Measurements from ENCODE around the gene FBXO3.
"Not testable (repeated sequence)": the region's sequence is repeated elsewhere in the genome, so short reads cannot be mapped to it uniquely, and the experiment has no call there.

FBXO3 gene

DNA sequence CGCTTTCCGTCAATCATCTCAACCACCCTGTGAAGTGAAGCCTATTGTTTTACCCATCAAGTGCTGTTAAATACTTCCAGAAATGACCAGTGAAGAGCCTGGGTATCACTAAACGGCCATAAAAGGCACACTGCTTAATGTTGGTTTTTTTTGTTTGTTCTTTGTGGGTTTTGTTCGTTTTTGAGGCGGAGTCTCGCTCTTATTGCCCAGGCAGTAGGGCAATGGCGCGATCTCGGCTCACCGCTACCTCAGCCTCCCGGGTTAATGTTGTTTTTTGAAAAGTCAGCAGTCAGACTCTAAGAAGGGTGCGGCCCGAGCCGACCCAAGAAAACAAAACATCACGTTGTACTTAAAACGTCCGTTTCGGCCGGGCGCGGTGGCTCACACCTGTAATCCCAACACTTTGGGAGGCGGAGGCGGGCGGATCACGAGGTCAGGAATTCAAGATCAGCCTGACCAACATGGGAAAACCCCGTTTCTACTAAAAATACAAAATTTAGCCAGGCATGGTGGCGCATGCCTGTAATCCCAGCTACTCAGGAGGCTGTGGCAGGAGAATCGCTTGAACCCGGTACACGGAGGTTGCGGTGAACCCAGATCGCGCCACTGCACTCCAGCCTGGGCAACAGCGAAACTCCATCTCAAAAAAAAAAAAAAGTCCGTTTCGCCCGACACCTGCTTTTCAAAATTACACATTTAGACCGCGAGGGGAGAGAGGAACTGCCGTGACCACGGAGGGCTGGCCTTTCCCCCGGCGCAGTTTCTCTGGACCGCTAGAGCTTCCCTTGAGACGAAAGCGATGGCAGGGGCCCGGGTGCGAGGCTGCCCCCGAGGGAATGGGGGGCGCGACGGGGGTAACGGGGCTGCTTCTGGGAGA lies 38.8 kb downstream of the FBXO3 start:
- Histone ChIP-seq H3K36me3 (ENCODE audit: control insufficient read depth, insufficient read depth, low read length) (no peaks in the 10 kb centered on the region), H3K9ac (ENCODE audit: low read depth, low read length) (peak overlapping the region; percentile 57), H3K9me3 (ENCODE audit: control insufficient read depth, insufficient read depth, low read length) (no peaks in the 10 kb centered on the region), H3K4me3 (ENCODE audit: low read depth, low read length) (peak overlapping the region; percentile 67), H3K4me1 (ENCODE audit: control insufficient read depth, insufficient read depth, low read length) (peaks cover 9% of the 10 kb centered on the region), H3K27me3 (ENCODE audit: control insufficient read depth, insufficient read depth, low read length) (peaks cover 10% of the 10 kb centered on the region)

DNA sequence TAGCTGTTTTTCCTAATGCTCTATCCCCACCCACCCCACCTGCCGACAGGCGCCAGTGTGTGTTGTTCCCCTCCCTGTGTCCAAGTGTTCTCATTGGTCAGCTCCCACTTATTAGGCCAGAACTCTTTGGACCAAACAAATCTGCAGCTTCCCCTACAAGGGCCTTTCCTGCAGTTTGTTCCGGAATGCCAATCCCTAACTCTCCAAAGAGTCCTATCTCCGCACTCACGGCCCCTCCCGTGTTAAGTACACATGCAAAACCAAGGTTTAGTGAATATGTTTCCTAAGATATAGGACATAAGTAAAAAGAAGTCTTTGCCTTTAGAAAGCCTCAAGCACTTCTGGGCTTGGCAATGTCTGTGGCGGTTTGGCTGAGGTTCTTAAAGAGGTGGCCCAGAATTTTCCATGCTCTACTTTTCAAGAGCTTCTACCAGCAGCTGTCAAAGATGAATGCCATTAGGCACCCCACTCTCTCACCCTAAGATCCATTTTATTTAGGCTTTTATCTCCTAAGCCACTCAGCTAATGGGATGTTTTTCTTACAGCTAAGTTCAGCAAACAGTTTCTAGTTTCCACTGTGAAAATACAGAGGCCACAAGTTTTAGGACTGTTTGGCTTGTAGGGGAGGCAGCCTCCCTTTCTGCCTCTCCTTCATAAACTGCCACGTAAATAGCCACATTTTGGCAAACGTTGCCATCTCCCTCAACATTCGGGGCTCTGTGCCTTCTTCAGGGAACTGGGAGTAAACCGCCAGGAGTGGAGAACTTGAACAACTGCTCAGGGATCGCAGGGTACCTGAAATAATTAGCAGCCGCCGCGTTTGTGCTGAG lies 39.7 kb downstream of the FBXO3 start:
- H3K4me3 ChIP-seq (ENCODE audit: low read depth, low read length): peak overlapping the region; percentile 67
- no peaks in the 10 kb centered on the region for H3K9me3 ChIP-seq (ENCODE audit: control insufficient read depth, insufficient read depth, low read length)
- H3K9ac ChIP-seq (ENCODE audit: low read depth, low read length): peak overlapping the region; percentile 39
- H3K27me3 ChIP-seq (ENCODE audit: control insufficient read depth, insufficient read depth, low read length): peaks cover 10% of the 10 kb centered on the region
- H3K36me3 ChIP-seq (ENCODE audit: control insufficient read depth, insufficient read depth, low read length): no peaks in the 10 kb centered on the region
- H3K4me1 ChIP-seq (ENCODE audit: control insufficient read depth, insufficient read depth, low read length): peaks cover 9% of the 10 kb centered on the region

DNA sequence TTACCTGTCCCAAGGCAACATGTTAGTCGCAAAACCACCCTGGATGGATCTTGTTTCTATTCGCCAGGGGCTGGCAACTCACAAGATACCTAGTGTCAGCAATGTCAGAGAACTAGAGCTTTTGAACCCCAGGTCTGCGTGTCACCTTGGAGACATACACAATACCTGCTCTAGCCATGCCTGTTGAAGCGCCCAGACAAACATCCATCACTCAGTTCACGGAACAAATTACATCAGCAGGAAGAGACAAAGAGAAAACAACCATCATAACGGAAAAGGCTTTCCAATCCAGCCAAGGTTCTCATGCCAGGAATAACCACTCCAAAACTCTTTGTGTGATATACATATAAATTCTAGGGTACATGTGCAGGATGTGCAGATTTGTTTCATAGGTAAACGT lies 40.3 kb downstream of the FBXO3 start:
- H3K27me3 ChIP-seq (ENCODE audit: control insufficient read depth, insufficient read depth, low read length): peaks cover 10% of the 10 kb centered on the region
- peaks cover 9% of the 10 kb centered on the region for H3K4me1 ChIP-seq (ENCODE audit: control insufficient read depth, insufficient read depth, low read length)
- H3K9ac ChIP-seq (ENCODE audit: low read depth, low read length): no peak overlapping the region
- no peaks in the 10 kb centered on the region for H3K9me3 ChIP-seq (ENCODE audit: control insufficient read depth, insufficient read depth, low read length)
- no peak overlapping the region for H3K4me3 ChIP-seq (ENCODE audit: low read depth, low read length)
- no peaks in the 10 kb centered on the region for H3K36me3 ChIP-seq (ENCODE audit: control insufficient read depth, insufficient read depth, low read length)

DNA sequence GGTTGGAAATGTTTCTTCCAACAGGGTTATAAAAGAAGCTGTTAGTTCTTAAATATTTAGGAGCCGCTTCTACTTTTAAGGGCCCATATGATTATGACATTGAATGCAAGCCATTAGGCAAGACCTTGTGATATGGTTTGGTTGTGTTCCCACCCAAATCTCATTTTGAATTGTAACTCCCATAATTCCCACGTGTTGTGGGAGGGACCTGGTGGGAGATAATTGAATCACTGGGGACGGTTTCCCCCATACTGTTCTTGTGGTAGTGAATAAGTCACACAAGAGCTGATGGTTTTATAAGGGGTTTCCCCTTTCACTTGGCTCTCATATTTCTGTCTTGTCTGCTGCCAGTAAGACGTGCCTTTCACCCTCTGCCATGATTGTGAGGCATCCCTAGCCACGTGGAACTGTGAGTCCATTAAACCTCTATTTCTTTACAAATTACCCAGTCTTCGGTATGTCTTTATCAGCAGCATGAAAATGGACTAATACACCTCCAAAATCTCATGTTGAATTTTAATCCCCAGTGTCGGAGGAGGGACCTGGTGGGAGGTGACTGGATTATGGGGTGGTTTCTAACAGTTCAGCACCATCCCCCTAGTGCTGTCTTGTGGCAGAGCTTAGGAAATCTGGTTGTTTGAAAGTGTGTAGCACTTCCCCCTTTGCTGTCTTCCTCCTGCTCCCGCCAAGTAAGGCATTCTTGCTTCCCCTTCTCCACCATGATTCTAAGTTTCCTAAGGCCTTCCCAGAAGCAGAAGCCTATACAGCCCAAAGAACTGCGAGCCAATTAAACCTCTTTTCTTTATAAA lies 42.4 kb downstream of the FBXO3 start:
- Histone ChIP-seq H3K4me3 (ENCODE audit: low read depth, low read length) (no peak overlapping the region), H3K4me1 (ENCODE audit: control insufficient read depth, insufficient read depth, low read length) (peaks cover 7% of the 10 kb centered on the region), H3K9me3 (ENCODE audit: control insufficient read depth, insufficient read depth, low read length) (no peaks in the 10 kb centered on the region), H3K36me3 (ENCODE audit: control insufficient read depth, insufficient read depth, low read length) (no peaks in the 10 kb centered on the region), H3K9ac (ENCODE audit: low read depth, low read length) (no peak overlapping the region), H3K27me3 (ENCODE audit: control insufficient read depth, insufficient read depth, low read length) (peaks cover 10% of the 10 kb centered on the region)

DNA sequence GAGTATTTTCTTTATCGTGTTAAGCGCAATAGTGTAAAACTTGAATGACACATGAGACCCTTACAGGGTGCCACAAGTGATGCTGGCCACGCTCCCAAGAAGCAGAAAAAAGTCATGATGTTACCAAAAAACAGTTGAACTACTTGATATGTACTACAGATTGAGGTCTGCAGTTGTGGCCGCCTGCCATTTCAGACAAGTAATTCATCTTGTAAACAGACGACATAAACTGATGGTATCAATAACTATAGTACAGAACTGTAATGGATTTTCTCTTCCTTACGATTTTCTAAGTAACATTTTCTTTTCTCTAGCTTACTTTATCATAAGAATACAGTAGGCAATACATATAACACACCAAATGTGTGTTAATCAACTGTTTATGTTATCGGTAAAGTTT lies 43.6 kb downstream of the FBXO3 start:
- no peaks in the 10 kb centered on the region for H3K36me3 ChIP-seq (ENCODE audit: control insufficient read depth, insufficient read depth, low read length)
- peaks cover 10% of the 10 kb centered on the region for H3K27me3 ChIP-seq (ENCODE audit: control insufficient read depth, insufficient read depth, low read length)
- no peaks in the 10 kb centered on the region for H3K9me3 ChIP-seq (ENCODE audit: control insufficient read depth, insufficient read depth, low read length)
- H3K4me3 ChIP-seq (ENCODE audit: low read depth, low read length): no peak overlapping the region
- peaks cover 6% of the 10 kb centered on the region for H3K4me1 ChIP-seq (ENCODE audit: control insufficient read depth, insufficient read depth, low read length)
- no peak overlapping the region for H3K9ac ChIP-seq (ENCODE audit: low read depth, low read length)

DNA sequence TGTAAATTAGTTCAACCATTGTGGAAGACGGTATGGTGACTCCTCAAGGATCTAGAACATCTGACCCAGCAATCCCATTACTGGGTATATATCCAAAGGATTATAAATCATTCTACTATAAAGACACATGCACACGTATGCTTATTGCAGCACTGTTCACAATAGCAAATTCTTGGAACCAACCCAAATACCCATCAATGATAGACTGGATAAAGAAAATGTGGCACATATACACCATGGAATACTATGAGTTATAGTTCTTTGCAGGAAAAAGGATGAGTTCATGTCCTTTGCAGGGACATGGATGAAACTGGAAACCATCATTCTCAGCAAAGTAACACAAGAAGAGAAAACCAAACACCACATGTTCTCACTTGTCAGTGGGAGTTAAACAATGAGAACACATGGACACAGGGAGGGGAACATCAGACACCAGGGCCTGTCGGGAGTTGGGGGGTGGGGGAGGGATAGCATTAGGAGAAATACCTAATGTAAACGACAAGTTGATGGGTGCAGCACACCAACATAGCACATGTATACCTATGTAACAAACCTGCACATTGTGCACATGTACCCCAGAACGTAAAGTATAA lies 45.2 kb downstream of the FBXO3 start:
- not testable (repeated sequence) for H3K27me3 ChIP-seq (ENCODE audit: control insufficient read depth, insufficient read depth, low read length); H3K36me3 ChIP-seq (ENCODE audit: control insufficient read depth, insufficient read depth, low read length); H3K9ac ChIP-seq (ENCODE audit: low read depth, low read length); H3K4me3 ChIP-seq (ENCODE audit: low read depth, low read length); H3K4me1 ChIP-seq (ENCODE audit: control insufficient read depth, insufficient read depth, low read length); H3K9me3 ChIP-seq (ENCODE audit: control insufficient read depth, insufficient read depth, low read length)

DNA sequence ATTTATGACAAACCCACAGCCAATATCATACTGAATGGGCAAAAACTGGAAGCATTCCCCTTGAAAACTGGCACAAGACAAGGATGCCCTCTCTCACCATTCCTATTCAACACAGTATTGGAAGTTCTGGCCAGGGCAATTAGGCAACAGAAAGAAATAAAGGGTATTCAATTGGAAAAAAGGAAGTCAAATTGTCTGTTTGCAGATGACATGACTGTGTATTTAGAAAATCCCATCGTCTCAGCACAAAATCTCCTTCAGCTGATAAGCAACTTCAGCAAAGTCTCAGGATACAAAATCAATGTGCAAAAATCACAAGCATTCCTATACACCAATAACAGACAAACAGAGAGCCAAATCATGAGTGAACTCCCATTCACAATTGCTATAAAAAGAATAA lies 46.8 kb downstream of the FBXO3 start:
- H3K4me1 ChIP-seq (ENCODE audit: control insufficient read depth, insufficient read depth, low read length); H3K27me3 ChIP-seq (ENCODE audit: control insufficient read depth, insufficient read depth, low read length); H3K4me3 ChIP-seq (ENCODE audit: low read depth, low read length); H3K36me3 ChIP-seq (ENCODE audit: control insufficient read depth, insufficient read depth, low read length); H3K9ac ChIP-seq (ENCODE audit: low read depth, low read length); H3K9me3 ChIP-seq (ENCODE audit: control insufficient read depth, insufficient read depth, low read length): not testable (repeated sequence)

DNA sequence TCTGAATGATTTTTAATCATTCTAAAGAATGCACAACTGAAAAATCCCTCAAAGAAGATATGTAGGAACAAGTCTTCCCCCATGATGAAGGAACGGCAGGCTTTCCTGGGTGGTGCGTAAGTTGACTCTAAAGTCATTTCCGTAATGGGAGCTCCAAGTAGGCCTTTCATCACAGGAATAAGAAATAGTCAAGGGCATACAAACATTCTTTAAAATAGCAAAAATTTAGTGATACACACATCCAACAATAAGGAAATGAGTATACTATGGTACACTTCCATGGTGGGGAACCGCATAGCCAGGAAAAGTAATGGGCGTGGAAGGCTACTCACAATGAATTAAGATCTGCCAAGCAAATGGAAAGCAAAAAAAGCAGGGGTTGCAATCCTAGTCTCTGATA lies 48.8 kb downstream of the FBXO3 start:
- Histone ChIP-seq H3K27me3 (ENCODE audit: control insufficient read depth, insufficient read depth, low read length) (no peaks in the 10 kb centered on the region), H3K36me3 (ENCODE audit: control insufficient read depth, insufficient read depth, low read length) (peaks cover 6% of the 10 kb centered on the region), H3K9me3 (ENCODE audit: control insufficient read depth, insufficient read depth, low read length) (no peaks in the 10 kb centered on the region), H3K9ac (ENCODE audit: low read depth, low read length) (no peak overlapping the region), H3K4me3 (ENCODE audit: low read depth, low read length) (no peak overlapping the region), H3K4me1 (ENCODE audit: control insufficient read depth, insufficient read depth, low read length) (no peaks in the 10 kb centered on the region)

DNA sequence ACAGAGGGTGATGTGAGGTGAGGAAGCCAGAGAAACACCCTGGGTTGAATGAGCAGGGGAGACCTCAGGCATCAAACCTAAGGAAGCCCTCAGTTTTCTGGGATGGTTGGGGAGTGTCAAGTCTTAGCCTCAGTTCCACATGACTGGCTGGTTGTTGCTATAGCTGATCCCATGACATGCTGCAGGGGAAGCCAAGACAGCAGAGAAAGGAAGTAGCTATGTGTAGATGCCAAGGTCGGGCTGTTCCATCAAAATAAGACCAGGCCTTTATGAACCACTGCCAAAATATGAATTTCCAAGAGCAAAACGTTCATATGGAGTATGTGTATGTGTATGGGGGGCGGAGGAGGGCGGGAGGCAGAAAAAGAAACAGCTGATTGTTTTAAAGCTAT lies 49.7 kb downstream of the FBXO3 start:
- no peak overlapping the region for H3K4me3 ChIP-seq (ENCODE audit: low read depth, low read length)
- H3K36me3 ChIP-seq (ENCODE audit: control insufficient read depth, insufficient read depth, low read length): peaks cover 11% of the 10 kb centered on the region
- H3K9ac ChIP-seq (ENCODE audit: low read depth, low read length): no peak overlapping the region
- no peaks in the 10 kb centered on the region for H3K27me3 ChIP-seq (ENCODE audit: control insufficient read depth, insufficient read depth, low read length)
- H3K9me3 ChIP-seq (ENCODE audit: control insufficient read depth, insufficient read depth, low read length): no peaks in the 10 kb centered on the region
- no peaks in the 10 kb centered on the region for H3K4me1 ChIP-seq (ENCODE audit: control insufficient read depth, insufficient read depth, low read length)

DNA sequence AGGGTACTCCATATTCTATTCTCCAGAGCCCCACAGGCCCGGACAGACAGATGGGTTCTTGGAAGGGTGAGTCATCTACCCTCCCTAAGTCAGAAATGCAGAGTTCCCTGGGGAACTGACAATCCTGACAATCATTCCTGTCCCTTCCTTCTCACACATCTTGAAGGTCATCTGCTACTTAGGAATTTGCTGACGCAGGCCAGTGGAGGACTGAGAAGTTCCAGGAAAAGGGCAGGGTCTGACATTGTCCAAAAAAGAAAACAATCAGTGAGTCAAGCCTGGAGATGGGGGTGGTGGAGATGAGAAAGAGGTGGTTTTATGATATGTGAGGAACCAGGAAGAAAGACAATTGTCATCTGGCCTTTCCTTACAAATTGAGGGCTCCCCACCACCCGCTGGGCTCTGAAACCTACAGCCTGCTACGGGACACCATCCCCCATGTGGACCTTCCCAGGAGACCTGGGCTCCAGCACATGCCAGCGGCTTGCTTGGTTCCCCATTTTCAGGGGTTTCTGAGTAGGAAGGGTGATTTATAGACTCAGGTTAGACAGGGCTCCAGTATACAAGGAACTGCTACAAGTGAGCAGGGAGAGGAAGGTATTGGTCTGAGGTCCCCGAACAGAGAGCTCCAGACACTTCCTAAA lies 51.0 kb downstream of the FBXO3 start:
- H3K36me3 ChIP-seq (ENCODE audit: control insufficient read depth, insufficient read depth, low read length): peaks cover 11% of the 10 kb centered on the region
- no peak overlapping the region for H3K9ac ChIP-seq (ENCODE audit: low read depth, low read length)

More for the DNA sequence above, 51.0 kb downstream of the FBXO3 start:
- no peaks in the 10 kb centered on the region for H3K9me3 ChIP-seq (ENCODE audit: control insufficient read depth, insufficient read depth, low read length)
- no peaks in the 10 kb centered on the region for H3K4me1 ChIP-seq (ENCODE audit: control insufficient read depth, insufficient read depth, low read length)
- no peaks in the 10 kb centered on the region for H3K27me3 ChIP-seq (ENCODE audit: control insufficient read depth, insufficient read depth, low read length)
- no peak overlapping the region for H3K4me3 ChIP-seq (ENCODE audit: low read depth, low read length)
